Small intestine (tissue), 7 donors: ENCODE measurements around the gene SASH1. TPM values are rescaled to one million over a fixed set of nuclear protein-coding genes. Genes with fewer than 3 reads are reported as not detected.

ENCODE experiments used
- DNase-seq, 2 donors: peaks; one replicate each; pipeline versions ENCODE4 v3.0.0 to v3.0.0-alpha.2; 2013
- FAIRE-seq: peaks from 2 replicates; lab custom pipeline; 2012; peaks lifted over from hg19 to GRCh38; lab: Jason Lieb, UNC
- H3K27ac ChIP-seq, 3 donors: one replicate each; pipeline ENCODE4 v1.5.1; 2013; ENCODE audit warnings: low read length in 2 of 3, mild to moderate bottlenecking in 2 of 3, control low read depth in 1 of 3, inconsistent platforms in 1 of 3, low read depth in 1 of 3, moderate library complexity in 1 of 3
- H3K27me3 ChIP-seq, 3 donors: one replicate each; pipeline ENCODE4 v1.6.1; 2013; ENCODE audit warnings: low read length in 3 of 3, inconsistent platforms in 1 of 3; ENCODE audit not compliant: control insufficient read depth in 3 of 3, insufficient read depth in 3 of 3
- H3K36me3 ChIP-seq, 3 donors: one replicate each; pipeline ENCODE4 v1.6.1; 2013; ENCODE audit warnings: low read length in 3 of 3, inconsistent platforms in 1 of 3, low read depth in 1 of 3, mild to moderate bottlenecking in 1 of 3, moderate library complexity in 1 of 3; ENCODE audit not compliant: control insufficient read depth in 3 of 3, insufficient read depth in 2 of 3
- H3K4me1 ChIP-seq, 3 donors: one replicate each; pipeline ENCODE4 v1.6.1; 2013; ENCODE audit warnings: low read length in 2 of 3, inconsistent platforms in 1 of 3, low read depth in 1 of 3, mild to moderate bottlenecking in 1 of 3, moderate library complexity in 1 of 3; ENCODE audit not compliant: control insufficient read depth in 3 of 3, insufficient read depth in 2 of 3
- H3K4me3 ChIP-seq, 3 donors: one replicate each; pipeline ENCODE4 v1.5.1; 2013; ENCODE audit warnings: low read length in 3 of 3, control low read depth in 1 of 3, inconsistent platforms in 1 of 3, low read depth in 1 of 3, mild to moderate bottlenecking in 1 of 3, moderate library complexity in 1 of 3
- H3K9me3 ChIP-seq, 2 donors: one replicate each; pipeline ENCODE4 v1.6.1; 2013; ENCODE audit warnings: low read depth in 1 of 2, low read length in 1 of 2; ENCODE audit not compliant: control insufficient read depth in 2 of 2, insufficient read depth in 1 of 2
- WGBS, 3 donors: extraction: QIAGEN DNeasy Blood & Tissue Kit; methylation state at CpG; one replicate each; pipeline ENCODE4 v1.1.7; 2013; 5-methylcytosine and 5-hydroxymethylcytosine counted together
- polyA plus RNA-seq, 4 donors: library from polyadenylated mRNA; stranded (reverse) in 3 of 4; unstranded in 1 of 4; fragments of 200-250 nt in 3 of 4; fragments of 120-200 nt in 1 of 4; gene quantifications; one replicate each; pipeline versions ENCODE4 v1.2.1 to v1.2.3, GENCODE V29; 2013
- donor health status: healthy with polysubstance abuse.
- donor health status: control.
- donor health status: control.
- donor health status: Bipolar disorder and iron deficiency.
- donor health status: healthy.

The SASH1 gene
- polyA plus RNA-seq, 4 donors = 1.3 to 16.1 (median 8.0) TPM

DNA sequence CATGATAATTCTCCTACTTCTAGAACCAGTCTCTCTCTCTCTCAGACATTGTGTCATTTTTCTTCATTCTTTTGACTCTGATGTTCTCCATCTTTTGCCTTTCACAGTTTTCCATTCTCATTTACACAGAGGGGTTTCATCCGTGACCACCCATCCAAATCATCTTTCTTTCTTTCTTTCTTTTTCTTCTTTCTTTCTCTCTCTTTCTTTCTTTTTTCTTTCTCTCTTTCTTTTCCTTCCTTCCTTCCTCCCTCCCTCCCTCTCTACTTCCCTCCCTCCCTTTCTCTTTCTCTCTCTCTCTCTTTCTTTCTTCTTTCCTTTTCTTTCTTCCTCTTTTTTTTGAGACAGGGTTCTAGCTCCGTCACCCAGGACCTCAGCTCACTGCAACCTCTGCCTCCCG lies 19.9 kb upstream of the SASH1 start:
- H3K9me3 ChIP-seq = no peaks in the 10 kb centered on the region
- FAIRE-seq = no peak
- H3K27ac ChIP-seq = no peak overlapping the region
- WGBS, 3 donors = 90 to 94% (median 91%) methylated on average over 3 of the region's 3 CpGs
- no peaks in the 10 kb centered on the region for H3K4me1 ChIP-seq
- H3K4me3 ChIP-seq = no peak overlapping the region
- H3K36me3 ChIP-seq = no peaks in the 10 kb centered on the region
- DNase-seq = no peak
- no peaks in the 10 kb centered on the region for H3K27me3 ChIP-seq

DNA sequence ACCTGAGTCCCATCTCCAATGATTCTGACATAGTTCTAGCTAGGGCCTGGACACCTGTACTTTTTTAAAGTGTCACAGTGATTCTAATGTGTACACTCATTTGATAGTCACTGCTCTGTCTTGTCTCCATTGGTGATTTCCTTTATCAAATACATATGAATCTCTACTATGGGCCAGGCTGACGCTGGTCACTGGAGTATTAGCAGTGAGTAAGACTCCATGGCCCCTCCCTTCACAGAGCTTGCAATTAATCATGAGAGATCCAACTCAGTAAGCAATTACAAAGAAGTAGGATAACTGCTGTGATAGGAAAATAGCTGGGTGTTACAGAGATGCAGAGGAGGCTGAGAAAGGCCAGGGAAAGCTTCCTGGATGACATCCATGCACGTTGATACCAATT lies 19.3 kb upstream of the SASH1 start:
- no peak for FAIRE-seq
- H3K27me3 ChIP-seq = no peaks in the 10 kb centered on the region
- H3K36me3 ChIP-seq = no peaks in the 10 kb centered on the region
- WGBS, 3 donors = 45 to 67% (median 58%) methylated on average over 2 of the region's 2 CpGs
- no peak for DNase-seq
- H3K27ac ChIP-seq = no peak overlapping the region
- H3K4me1 ChIP-seq = no peaks in the 10 kb centered on the region
- H3K9me3 ChIP-seq = no peaks in the 10 kb centered on the region
- H3K4me3 ChIP-seq = no peak overlapping the region

DNA sequence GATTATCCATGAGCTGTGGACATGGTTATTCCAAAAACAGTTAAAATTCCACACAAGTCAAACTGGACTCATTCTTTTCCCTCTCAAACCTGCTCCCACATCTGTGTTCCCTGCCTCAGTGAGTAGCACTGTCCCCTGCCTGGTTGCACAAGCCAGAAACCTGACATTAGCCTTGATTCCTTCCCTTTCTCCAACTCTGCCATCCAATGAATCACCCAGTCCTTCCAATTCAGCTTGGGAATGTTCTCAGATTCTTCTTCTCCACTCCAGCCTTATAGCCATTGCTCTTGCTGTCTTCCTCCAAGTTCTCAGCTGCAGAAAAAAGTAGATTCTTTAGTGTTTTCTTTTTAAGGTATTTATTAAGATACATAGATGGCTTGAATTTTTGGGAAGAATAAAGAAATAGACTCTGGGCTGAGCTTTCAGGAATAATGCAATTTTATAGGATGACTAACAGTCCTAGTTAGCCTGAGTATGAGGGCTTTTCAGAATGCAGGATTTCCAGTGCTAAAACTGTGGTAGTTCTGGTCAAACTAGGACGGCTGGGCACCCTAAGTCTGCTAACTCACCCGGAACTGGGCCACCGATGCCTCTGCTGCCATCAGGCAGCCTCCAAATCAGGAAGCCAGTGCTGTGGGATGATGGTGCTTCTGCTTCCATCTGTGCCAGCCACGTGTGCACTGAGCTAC lies 18.2 kb upstream of the SASH1 start:
- no peaks in the 10 kb centered on the region for H3K36me3 ChIP-seq
- H3K27me3 ChIP-seq = no peaks in the 10 kb centered on the region
- H3K27ac ChIP-seq = no peak overlapping the region
- 48 to 63% (median 56%) methylated on average over 4 of the region's 4 CpGs for WGBS, 3 donors
- no peaks in the 10 kb centered on the region for H3K9me3 ChIP-seq
- H3K4me1 ChIP-seq = no peaks in the 10 kb centered on the region
- FAIRE-seq = no peak
- no peak overlapping the region for H3K4me3 ChIP-seq
- no peak for DNase-seq

DNA sequence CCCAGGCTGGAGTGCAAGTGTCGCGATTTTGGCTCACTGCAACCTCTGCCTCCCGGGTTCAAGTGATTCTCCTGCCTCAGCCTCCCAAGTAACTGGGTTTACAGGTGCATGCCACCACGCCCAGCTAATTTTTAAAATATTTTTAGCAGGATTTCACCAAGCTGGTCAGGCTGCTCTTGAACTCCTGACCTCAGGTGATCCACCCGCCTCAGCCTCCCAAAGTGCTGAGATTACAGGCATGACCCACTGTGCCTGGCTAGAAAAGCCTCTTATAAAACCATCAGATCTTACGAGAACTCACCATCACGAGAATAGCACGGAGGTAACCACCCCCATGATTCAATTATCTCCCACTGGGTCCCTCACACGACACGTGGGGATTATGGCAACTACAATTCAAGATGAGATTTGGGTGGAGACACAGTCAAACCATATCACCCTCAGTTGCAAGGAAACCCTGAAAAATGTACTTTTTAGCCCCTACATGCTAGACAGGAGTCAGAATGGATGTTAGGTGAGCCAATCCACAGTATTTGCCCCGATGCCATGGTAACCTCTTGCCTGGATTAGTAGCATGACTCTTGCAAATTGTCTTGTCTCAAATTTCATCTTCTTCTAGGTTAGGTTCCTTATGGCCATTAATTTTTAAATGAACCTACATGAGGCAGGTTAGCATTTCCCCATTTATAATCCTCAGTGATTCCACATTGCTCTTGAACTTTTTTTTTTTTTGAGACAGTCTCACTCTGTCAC lies 17.1 kb upstream of the SASH1 start:
- no peaks in the 10 kb centered on the region for H3K27me3 ChIP-seq
- 85 to 89% (median 89%) methylated on average over 11 of the region's 11 CpGs for WGBS, 3 donors
- no peaks in the 10 kb centered on the region for H3K4me1 ChIP-seq
- H3K9me3 ChIP-seq = no peaks in the 10 kb centered on the region
- DNase-seq = no peak
- no peak for FAIRE-seq
- no peaks in the 10 kb centered on the region for H3K36me3 ChIP-seq
- H3K4me3 ChIP-seq = no peak overlapping the region
- no peak overlapping the region for H3K27ac ChIP-seq

DNA sequence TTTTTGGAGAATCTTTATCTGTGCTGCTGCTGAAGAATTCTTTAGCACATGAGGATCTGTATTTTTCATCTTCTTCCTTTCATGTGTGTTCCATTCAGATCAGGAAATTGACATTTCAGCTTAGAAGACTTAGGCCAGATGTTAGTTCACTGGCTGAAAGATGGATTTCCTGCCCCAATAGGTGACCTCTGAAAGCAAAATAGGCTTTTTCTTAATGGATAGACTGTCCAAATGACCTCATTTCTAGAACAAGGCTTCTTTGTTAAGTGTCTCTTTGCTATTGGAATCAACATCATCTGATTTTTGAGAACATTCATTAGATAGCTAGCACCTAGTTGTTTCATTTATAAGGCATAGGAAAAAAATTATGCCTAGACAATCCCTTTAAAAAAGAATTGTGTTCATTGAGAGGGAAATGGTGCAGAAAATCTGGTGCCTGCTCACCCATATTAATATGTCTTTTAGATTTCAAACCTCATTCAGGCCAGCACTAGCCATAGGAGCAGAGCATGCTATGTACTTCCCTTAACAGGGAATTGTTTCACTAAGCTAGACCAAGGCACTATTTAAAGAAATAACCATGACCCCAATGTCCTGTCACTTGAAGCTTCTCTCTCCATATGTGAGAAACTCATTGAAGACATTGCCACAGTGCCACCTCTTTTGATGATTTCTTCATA lies 13.6 kb upstream of the SASH1 start:
- Histone ChIP-seq H3K9me3 (no peaks in the 10 kb centered on the region), H3K4me1 (no peaks in the 10 kb centered on the region), H3K27ac (no peak overlapping the region), H3K36me3 (no peaks in the 10 kb centered on the region), H3K27me3 (no peaks in the 10 kb centered on the region), H3K4me3 (no peak overlapping the region)
- DNase-seq = no peak
- no peak for FAIRE-seq

DNA sequence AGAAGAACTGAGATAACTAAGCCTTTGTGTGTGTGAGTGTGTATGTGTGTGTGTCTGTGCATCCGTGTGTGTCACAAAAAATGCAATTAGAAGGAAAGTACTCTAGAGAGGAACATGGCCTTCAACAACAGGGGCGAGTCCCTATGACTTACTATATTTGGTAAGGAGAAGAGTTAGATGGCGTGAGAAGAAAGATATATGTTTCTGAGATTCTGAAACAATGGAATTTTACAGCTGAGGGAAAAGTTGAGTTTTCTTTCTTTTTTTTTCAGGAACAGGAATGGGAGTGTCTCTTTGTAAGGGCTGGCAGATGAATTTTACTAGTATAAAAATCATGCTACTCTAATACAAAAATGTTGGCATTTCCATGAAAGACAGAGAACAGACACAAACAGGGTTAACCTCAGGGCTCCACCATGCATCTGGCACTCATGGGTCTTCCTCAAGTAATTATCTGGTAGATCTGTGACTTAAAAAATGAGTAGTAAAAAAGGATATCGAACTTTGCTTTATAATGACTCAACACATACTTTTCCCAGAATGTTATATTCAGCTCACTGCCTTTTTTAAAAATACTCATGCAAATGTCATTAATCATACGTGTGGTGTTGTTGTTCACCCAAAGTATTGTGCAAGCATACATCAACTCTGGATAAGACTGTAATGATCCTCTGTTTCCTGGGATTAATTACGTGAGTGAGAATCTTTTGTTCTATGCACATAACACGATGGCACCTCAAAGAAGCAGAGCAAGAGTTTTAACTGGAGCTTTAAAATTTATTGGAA lies 12.8 kb upstream of the SASH1 start:
- Histone ChIP-seq H3K9me3 (no peaks in the 10 kb centered on the region), H3K27me3 (no peaks in the 10 kb centered on the region), H3K27ac (no peak overlapping the region), H3K4me1 (no peaks in the 10 kb centered on the region), H3K36me3 (no peaks in the 10 kb centered on the region), H3K4me3 (no peak overlapping the region)
- DNase-seq (no peak), FAIRE-seq (no peak)
- WGBS, 3 donors = 70 to 88% (median 78%) methylated on average over 7 of the region's 7 CpGs

DNA sequence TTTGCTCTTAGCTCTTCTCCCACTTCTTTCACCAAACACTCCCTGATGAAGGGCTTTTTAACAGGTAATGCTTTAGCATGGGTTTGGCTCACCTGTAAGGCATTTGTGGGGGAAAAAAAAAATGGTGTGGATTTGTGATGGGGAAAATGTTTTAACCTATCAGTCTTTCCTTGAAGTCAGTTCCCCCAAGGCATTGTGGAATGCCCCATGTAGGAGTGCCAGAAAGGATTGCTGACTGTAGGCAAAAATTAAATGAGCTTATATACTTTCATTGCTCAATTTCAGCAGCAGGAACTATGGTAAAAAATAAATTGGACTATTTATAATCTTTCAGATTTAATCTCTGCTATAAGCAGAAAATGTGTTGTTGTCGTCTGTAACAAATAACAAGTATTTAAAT lies 10.6 kb upstream of the SASH1 start:
- Histone ChIP-seq H3K9me3 (no peaks in the 10 kb centered on the region), H3K4me1 (no peaks in the 10 kb centered on the region), H3K36me3 (no peaks in the 10 kb centered on the region), H3K27ac (no peak overlapping the region), H3K4me3 (no peak overlapping the region), H3K27me3 (no peaks in the 10 kb centered on the region)
- WGBS, 3 donors = 88 to 92% (median 91%) methylated on average over 1 of the region's 1 CpG
- no peak for DNase-seq
- FAIRE-seq = no peak

DNA sequence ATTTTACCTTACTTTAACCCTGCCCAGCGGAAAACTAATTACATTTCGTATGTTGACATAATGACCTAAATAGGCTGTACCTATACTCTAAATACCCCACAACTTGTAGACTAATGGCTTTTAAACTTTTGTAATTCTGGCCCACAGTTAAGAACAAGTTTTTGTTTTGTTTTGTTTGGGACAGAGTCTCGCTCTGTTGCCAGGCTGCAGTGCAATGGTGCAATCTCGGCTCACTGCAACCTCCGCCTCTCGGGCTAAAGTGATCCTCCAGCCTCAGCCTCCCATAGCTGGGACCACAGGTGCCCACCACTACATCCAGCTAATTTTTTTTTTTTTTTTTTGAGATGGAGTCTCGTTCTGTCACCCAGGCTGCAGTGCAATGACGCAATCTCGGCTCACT lies 5.7 kb upstream of the SASH1 start:
- WGBS, 3 donors = 95 to 99% (median 96%) methylated on average over 8 to 9 of the region's 9 CpGs
- no peak overlapping the region for H3K27ac ChIP-seq
- FAIRE-seq (no peak), DNase-seq (no peak)
- H3K9me3 ChIP-seq = no peaks in the 10 kb centered on the region
- H3K36me3 ChIP-seq = no peaks in the 10 kb centered on the region
- no peak overlapping the region for H3K4me3 ChIP-seq
- H3K4me1 ChIP-seq = peaks cover 0 to 7% (median 0%) of the 10 kb centered on the region in 3 donors
- H3K27me3 ChIP-seq = peaks cover 0 to 2% (median 0%) of the 10 kb centered on the region in 3 donors
